Breast epithelium (tissue), 4 donors: ENCODE measurements around the gene LRRC61. TPM values are rescaled to one million over a fixed set of nuclear protein-coding genes. Genes with fewer than 3 reads are reported as not detected.
A peak's percentile ranks its signal among the peaks of the same experiment; 100 is the strongest.

Experiments
- DNase-seq, 2 donors: peaks; one replicate each; pipeline ENCODE4 v3.0.0-alpha.2; 2019; ENCODE audit warnings: low spot score in 2 of 2
- H3K27ac ChIP-seq, 2 donors: fragments of 200-600 bp; sonication (generic) in 1 of 2; one replicate each; pipeline ENCODE4 v1.5.1; 2016 to 2019; ENCODE audit warnings: mild to moderate bottlenecking in 1 of 2
- H3K27me3 ChIP-seq, 2 donors: fragments of 200-600 bp; sonication (generic) in 1 of 2; one replicate each; pipeline versions ENCODE4 v1.5.1 to v1.6.0; 2017 to 2019; ENCODE audit warnings: control low read depth in 1 of 2, mild to moderate bottlenecking in 1 of 2
- H3K36me3 ChIP-seq: fragments of 200-600 bp; one replicate; pipeline ENCODE4 v1.5.1; 2019
- H3K4me1 ChIP-seq, 2 donors: fragments of 200-600 bp; sonication (generic); one replicate each; pipeline ENCODE4 v1.5.1; 2016 to 2019; ENCODE audit warnings: control low read depth in 1 of 2
- H3K4me3 ChIP-seq, 3 donors: fragments of 200-600 bp; sonication (generic); 1 replicate in 2 of 3; 2 replicates in 1 of 3; pipeline ENCODE4 v1.5.1; 2016 to 2019; ENCODE audit warnings: mild to moderate bottlenecking in 3 of 3, moderate library complexity in 2 of 3
- H3K9me3 ChIP-seq, 2 donors: fragments of 200-600 bp; sonication (generic) in 1 of 2; one replicate each; pipeline ENCODE4 v1.5.1; 2016 to 2019; ENCODE audit warnings: control low read depth in 1 of 2
- POLR2A ChIP-seq: fragments of 450-650 bp; IDR thresholded peaks from one replicate; pipeline ENCODE4 v1.6.1; 2016; ENCODE audit warnings: antibody characterized with exemption, mild to moderate bottlenecking, moderate library complexity
- POLR2AphosphoS5 ChIP-seq, 3 donors: sonication (generic); formaldehyde crosslinking; IDR thresholded peaks; one replicate each; pipeline ENCODE4 v1.6.1; 2017; ENCODE audit warnings: antibody characterized with exemption in 3 of 3
- intact Hi-C: fragments of 100-400 bp; cut with DNase I; formaldehyde crosslinking; loops from one replicate; pipeline ENCODE4 v1.15.1; 2023; ENCODE audit warnings: low total_unique reads
- total RNA-seq, 3 donors: library from RNA; depleted of rRNA; stranded (reverse); fragments of >200 nt; gene quantifications; one replicate each; pipeline ENCODE4 v1.1.0, GENCODE V29; 2016
- TF ChIP-seq, protein P1 (sequence below), 3 donors: fragments of 450-650 bp; IDR thresholded peaks; one replicate each; pipeline ENCODE4 v1.5.1; 2016 to 2017; ENCODE audit warnings: antibody characterized with exemption in 3 of 3, mild to moderate bottlenecking in 3 of 3, moderate library complexity in 3 of 3

The LRRC61 gene
- total RNA-seq, 3 donors from 2014 or later: 8.0 to 23.4 (median 15.4) TPM

DNA sequence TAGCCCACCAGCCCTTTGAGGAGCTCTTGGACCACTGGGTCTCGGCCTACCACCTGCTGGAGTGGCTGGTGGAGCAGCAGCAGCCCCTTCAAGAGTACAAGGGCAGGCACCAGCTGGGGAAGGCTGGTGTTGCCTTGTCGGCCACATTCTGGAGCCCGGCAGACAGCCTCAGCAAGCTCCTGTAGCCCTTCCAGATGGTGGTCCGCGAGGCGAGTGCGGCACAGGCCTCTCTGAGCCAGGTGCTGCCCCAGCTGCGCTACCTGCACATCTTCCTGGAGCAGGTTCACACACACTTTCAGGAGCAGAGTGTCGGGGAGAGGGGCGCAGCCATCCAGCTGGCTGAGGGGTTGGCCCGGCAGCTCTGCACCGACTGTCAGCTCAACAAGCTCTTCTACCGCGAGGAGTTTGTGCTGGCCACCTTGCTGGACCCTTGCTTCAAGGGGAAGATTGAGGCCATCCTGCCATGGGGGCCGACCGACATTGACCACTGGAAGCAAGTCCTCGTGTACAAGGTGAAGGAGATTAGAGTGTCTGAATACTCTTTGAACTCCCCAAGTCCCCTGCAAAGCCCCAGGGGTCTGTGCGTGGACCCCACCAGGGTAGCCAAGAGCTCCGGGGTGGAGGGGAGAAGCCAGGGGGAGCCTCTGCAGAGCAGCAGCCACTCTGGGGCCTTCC is 7.2 kb downstream of the LRRC61 start:
- no peak for DNase-seq
- H3K36me3 ChIP-seq: no peaks in the 10 kb centered on the region
- H3K27me3 ChIP-seq: no peaks in the 10 kb centered on the region
- no peaks in the 10 kb centered on the region for H3K9me3 ChIP-seq
- H3K4me1 ChIP-seq: peaks cover 0 to 3% of the 10 kb centered on the region in 2 donors
- intact Hi-C loops: no loop called here
- no peak overlapping the region for H3K27ac ChIP-seq
- no peak overlapping the region for H3K4me3 ChIP-seq
- TF ChIP-seq POLR2AphosphoS5 (IDR thresholded peaks at IDR 0.05): no peak
- no peak for TF ChIP-seq POLR2A
- TF ChIP-seq, protein P1, sequence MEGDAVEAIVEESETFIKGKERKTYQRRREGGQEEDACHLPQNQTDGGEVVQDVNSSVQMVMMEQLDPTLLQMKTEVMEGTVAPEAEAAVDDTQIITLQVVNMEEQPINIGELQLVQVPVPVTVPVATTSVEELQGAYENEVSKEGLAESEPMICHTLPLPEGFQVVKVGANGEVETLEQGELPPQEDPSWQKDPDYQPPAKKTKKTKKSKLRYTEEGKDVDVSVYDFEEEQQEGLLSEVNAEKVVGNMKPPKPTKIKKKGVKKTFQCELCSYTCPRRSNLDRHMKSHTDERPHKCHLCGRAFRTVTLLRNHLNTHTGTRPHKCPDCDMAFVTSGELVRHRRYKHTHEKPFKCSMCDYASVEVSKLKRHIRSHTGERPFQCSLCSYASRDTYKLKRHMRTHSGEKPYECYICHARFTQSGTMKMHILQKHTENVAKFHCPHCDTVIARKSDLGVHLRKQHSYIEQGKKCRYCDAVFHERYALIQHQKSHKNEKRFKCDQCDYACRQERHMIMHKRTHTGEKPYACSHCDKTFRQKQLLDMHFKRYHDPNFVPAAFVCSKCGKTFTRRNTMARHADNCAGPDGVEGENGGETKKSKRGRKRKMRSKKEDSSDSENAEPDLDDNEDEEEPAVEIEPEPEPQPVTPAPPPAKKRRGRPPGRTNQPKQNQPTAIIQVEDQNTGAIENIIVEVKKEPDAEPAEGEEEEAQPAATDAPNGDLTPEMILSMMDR (IDR thresholded peaks at IDR 0.05): no peak

DNA sequence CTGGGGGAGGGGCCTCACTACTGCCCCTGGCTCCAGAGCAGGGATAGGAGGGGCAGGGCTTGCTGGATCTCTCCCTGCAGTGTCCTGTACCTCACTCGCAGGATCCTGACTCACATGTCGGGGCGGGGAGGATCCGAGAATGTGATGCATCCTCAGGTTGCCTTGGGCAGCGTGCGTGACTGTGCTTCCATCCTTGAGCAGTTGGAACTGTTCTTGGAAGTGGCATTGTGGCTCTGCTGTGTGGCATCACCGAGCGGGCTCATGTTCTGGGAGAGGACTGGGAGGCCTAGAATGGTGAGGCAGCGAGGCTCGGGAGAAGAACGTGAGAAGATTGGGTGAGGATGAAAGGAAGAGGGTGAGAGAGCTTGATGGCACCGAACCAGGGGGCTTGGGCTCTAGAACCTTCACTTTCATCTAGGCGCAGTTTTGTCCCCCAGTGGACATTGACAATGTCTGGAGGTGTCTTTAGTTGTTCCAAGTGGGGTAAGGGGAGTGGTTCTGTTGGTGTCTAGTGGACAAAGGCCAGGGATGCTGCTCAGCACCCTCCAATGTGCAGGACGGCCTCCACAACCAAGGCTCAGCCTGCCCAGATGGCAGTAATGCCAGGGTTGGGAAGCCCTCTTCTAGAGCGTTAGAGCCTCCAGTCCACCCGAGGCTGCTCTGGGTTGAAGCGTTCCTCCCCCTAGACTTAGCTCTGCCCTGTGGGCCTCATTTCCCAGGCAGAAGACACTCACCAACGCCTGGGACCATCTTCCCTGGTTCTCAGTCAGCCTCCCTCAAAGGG is 9.9 kb downstream of the LRRC61 start:
- Histone ChIP-seq H3K27ac (no peak overlapping the region), H3K27me3 (no peaks in the 10 kb centered on the region), H3K36me3 (no peaks in the 10 kb centered on the region), H3K4me1 (peaks cover 0 to 9% of the 10 kb centered on the region in 2 donors), H3K4me3 (no peak overlapping the region), H3K9me3 (no peaks in the 10 kb centered on the region)
- no peak for DNase-seq
- intact Hi-C loops: no loop called here
- TF ChIP-seq POLR2AphosphoS5 (IDR thresholded peaks at IDR 0.05) (no peak), POLR2A (no peak)
- TF ChIP-seq, protein P1 (IDR thresholded peaks at IDR 0.05): no peak

DNA sequence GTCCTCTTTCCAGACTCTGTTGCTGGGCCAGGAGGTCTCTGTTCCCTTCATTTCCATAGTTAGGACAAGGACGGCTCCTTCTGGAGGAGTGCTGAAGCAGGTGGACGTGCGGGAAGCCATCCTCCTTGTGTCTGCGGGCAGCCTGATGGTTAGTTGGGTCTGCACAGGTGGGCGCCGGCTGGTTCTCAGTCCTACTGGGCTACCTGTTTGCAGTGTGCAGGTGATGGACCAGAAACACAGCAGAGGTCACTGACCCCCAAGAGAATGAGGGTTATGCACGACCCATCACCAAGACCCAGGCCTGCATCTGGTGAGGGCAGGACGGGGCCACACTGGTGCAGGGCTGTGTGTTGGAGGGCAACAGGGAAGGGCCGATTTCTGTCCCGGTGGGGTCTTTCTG is 10.5 kb downstream of the LRRC61 start:
- Histone ChIP-seq H3K27ac (peak overlapping the region in 1 of 2 donors; percentile 69), H3K4me1 (peaks cover 0 to 9% of the 10 kb centered on the region in 2 donors), H3K9me3 (no peaks in the 10 kb centered on the region), H3K4me3 (no peak overlapping the region), H3K27me3 (no peaks in the 10 kb centered on the region), H3K36me3 (no peaks in the 10 kb centered on the region)
- intact Hi-C loops: no loop called here
- DNase-seq: no peak
- TF ChIP-seq, protein P1 (IDR thresholded peaks at IDR 0.05): no peak
- TF ChIP-seq POLR2A (no peak), POLR2AphosphoS5 (IDR thresholded peaks at IDR 0.05) (no peak)

DNA sequence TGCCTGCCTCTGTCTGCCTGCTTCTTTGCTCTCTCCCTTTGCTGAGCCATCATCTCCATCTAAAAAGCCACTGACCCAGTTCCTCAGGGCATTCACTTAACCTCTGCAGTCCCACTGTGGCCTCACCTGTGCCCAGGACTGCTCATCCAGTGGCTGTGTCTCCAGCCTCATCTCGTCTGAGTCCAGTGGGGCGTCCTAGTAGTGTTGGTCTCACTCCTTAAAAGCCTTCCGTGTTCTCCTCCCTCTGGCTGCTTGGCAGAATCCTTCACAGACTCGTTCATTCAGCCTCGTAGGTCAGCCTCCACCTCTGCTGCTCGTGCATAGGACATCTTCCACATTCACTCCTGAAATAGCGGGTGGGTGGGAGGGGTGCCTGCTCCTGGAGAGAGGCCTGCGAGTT is 11.0 kb downstream of the LRRC61 start:
- Histone ChIP-seq H3K4me3 (no peak overlapping the region), H3K4me1 (peaks cover 0 to 9% of the 10 kb centered on the region in 2 donors), H3K9me3 (no peaks in the 10 kb centered on the region), H3K27me3 (no peaks in the 10 kb centered on the region), H3K36me3 (no peaks in the 10 kb centered on the region), H3K27ac (peak overlapping the region in 1 of 2 donors; percentile 69)
- intact Hi-C loops: no loop called here
- no peak for TF ChIP-seq POLR2A
- TF ChIP-seq, protein P1 (IDR thresholded peaks at IDR 0.05): no peak
- TF ChIP-seq POLR2AphosphoS5 (IDR thresholded peaks at IDR 0.05): no peak
- no peak for DNase-seq
